ENCODE measurements around the gene TRMT2B.

Gene TRMT2B

DNA sequence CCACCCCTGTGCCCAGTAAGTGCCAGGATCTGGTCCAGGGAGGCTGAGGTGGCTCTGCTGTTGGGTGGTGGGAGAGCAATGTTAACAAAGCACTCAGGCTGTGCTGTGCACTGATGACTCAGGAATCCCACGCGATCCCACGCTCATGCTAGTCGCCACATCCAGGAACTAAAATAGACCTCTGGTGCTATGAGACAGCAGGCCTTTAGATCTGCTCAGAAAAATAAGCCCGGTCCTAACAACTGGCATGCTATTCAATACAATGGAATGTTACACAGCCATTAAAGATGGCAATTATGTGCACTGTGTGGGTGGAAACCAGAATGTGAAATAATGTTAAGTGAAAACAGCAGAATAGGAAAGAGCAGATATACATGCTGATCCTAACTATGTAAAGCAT lies 56.4 kb downstream of the TRMT2B start:
- no peaks in the 10 kb centered on the region for H4K20me1 ChIP-seq (ENCODE audit: insufficient read depth, low read length)
- no peak overlapping the region for H3K4me3 ChIP-seq (ENCODE audit: low read length)
- no peaks in the 10 kb centered on the region for H3K4me1 ChIP-seq (ENCODE audit: low read length)
- no peaks in the 10 kb centered on the region for H3K27me3 ChIP-seq (replicated peaks; ENCODE audit: insufficient read depth, low read length)
- H3K9ac ChIP-seq (ENCODE audit: low read length), result no peak overlapping the region
- no peak for DNase-seq
- no peaks in the 10 kb centered on the region for H3F3A ChIP-seq (ENCODE audit: insufficient read depth, low read length)
- H2AFZ ChIP-seq (ENCODE audit: low read length), result no peak overlapping the region
- H3K4me2 ChIP-seq (ENCODE audit: low read depth, low read length), result no peak overlapping the region
- H3K27ac ChIP-seq (ENCODE audit: low read length), result no peak overlapping the region
- TF ChIP-seq EZH2 (optimal IDR thresholded peaks at IDR 0.05; ENCODE audit: low read depth, low read length), result no peak
- TF ChIP-seq EZH2phosphoT487 (IDR thresholded peaks at IDR 0.05; ENCODE audit: low read length), result no peak
- TF ChIP-seq, protein P1, sequence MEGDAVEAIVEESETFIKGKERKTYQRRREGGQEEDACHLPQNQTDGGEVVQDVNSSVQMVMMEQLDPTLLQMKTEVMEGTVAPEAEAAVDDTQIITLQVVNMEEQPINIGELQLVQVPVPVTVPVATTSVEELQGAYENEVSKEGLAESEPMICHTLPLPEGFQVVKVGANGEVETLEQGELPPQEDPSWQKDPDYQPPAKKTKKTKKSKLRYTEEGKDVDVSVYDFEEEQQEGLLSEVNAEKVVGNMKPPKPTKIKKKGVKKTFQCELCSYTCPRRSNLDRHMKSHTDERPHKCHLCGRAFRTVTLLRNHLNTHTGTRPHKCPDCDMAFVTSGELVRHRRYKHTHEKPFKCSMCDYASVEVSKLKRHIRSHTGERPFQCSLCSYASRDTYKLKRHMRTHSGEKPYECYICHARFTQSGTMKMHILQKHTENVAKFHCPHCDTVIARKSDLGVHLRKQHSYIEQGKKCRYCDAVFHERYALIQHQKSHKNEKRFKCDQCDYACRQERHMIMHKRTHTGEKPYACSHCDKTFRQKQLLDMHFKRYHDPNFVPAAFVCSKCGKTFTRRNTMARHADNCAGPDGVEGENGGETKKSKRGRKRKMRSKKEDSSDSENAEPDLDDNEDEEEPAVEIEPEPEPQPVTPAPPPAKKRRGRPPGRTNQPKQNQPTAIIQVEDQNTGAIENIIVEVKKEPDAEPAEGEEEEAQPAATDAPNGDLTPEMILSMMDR (IDR thresholded peaks at IDR 0.05; ENCODE audit: low read length), result no peak
- no peaks in the 10 kb centered on the region for H3K79me2 ChIP-seq (ENCODE audit: low read length)
- no peaks in the 10 kb centered on the region for H3K9me3 ChIP-seq (replicated peaks; ENCODE audit: insufficient read depth, low read length)
- no peaks in the 10 kb centered on the region for H3K9me2 ChIP-seq (replicated peaks; ENCODE audit: insufficient read depth, low read length)
- no peaks in the 10 kb centered on the region for H3K36me3 ChIP-seq (replicated peaks; ENCODE audit: insufficient read depth, low read length)

DNA sequence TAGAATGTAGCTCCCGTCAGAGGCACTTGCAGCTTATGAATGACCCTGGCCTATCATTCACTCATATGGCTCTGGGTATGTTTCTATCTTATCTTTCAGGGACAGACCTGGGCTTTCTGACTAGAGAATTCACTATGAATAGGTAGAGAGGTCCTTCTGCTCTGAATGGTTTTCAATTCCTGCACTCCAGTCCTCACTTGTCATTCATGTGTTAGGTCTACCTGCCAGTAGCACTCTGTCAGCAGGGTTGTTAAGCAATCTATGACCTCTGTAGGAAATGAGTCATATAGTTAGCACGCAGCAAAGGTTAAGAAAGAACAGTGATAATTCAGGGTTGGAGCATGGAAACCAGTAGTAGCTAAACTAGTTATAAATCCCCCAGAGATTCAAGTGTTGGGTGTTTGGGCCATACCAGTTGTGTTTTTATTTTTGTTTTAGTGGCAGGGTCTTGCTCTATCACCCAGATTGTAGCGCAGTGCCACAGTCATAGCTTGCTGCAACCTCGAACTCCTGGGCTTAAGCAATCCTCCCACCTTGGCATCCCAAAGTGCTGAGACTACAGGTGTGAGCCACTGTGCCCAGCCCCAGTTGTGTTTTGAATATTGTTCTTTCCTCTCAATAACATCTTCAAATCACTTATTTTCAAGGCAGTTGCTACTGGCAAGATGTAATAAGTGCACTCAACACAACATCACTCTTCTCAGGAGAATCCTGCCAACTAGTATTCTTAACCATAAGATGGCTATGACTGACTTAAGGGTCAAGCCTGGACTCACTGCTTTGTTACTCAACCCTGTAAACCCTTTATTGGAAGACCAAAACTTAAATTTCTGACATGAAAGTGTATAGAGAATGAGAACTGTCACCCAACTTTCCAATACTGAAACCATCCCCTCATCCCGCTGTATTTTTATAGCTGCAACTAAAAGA lies 57.3 kb downstream of the TRMT2B start:
- TF ChIP-seq EZH2phosphoT487 (IDR thresholded peaks at IDR 0.05; ENCODE audit: low read length), result no peak
- TF ChIP-seq, protein P1 (IDR thresholded peaks at IDR 0.05; ENCODE audit: low read length), result no peak
- no peak for TF ChIP-seq EZH2 (optimal IDR thresholded peaks at IDR 0.05; ENCODE audit: low read depth, low read length)
- Histone ChIP-seq H3K36me3 (replicated peaks; ENCODE audit: insufficient read depth, low read length) (no peaks in the 10 kb centered on the region), H4K20me1 (ENCODE audit: insufficient read depth, low read length) (no peaks in the 10 kb centered on the region), H3K9ac (ENCODE audit: low read length) (no peak overlapping the region), H3K79me2 (ENCODE audit: low read length) (no peaks in the 10 kb centered on the region), H3K9me3 (replicated peaks; ENCODE audit: insufficient read depth, low read length) (no peaks in the 10 kb centered on the region), H2AFZ (ENCODE audit: low read length) (no peak overlapping the region), H3K4me3 (ENCODE audit: low read length) (no peak overlapping the region), H3F3A (ENCODE audit: insufficient read depth, low read length) (no peaks in the 10 kb centered on the region), H3K27ac (ENCODE audit: low read length) (no peak overlapping the region), H3K27me3 (replicated peaks; ENCODE audit: insufficient read depth, low read length) (no peaks in the 10 kb centered on the region), H3K9me2 (replicated peaks; ENCODE audit: insufficient read depth, low read length) (no peaks in the 10 kb centered on the region), H3K4me1 (ENCODE audit: low read length) (no peaks in the 10 kb centered on the region), H3K4me2 (ENCODE audit: low read depth, low read length) (no peak overlapping the region)
- DNase-seq, result no peak

DNA sequence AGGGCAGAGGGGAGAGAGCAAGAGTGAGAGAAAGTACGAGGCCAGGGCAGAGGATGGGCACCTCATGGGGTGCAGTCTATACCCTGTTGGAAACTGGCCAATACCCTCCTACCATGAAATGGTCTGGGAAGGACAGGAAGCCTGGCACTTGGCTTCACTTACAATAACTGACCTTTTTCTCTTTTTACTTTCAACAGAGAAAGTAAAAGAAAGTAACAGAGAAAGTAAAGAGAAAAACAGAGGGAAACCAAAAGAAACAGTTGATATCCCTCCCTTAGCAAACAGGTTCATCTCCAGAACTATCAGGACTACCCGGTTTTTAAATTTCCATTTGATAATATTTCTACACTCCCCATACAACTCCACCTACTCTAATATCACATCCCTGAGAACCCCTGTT lies 61.8 kb downstream of the TRMT2B start:
- Histone ChIP-seq H2AFZ (ENCODE audit: low read length) (no peak overlapping the region), H3K4me3 (ENCODE audit: low read length) (no peak overlapping the region), H3K27ac (ENCODE audit: low read length) (no peak overlapping the region), H3F3A (ENCODE audit: insufficient read depth, low read length) (no peaks in the 10 kb centered on the region), H3K9me2 (replicated peaks; ENCODE audit: insufficient read depth, low read length) (no peaks in the 10 kb centered on the region), H3K4me1 (ENCODE audit: low read length) (no peaks in the 10 kb centered on the region), H3K9ac (ENCODE audit: low read length) (no peak overlapping the region), H3K36me3 (replicated peaks; ENCODE audit: insufficient read depth, low read length) (no peaks in the 10 kb centered on the region), H3K4me2 (ENCODE audit: low read depth, low read length) (no peak overlapping the region), H3K9me3 (replicated peaks; ENCODE audit: insufficient read depth, low read length) (no peaks in the 10 kb centered on the region), H3K79me2 (ENCODE audit: low read length) (no peaks in the 10 kb centered on the region), H3K27me3 (replicated peaks; ENCODE audit: insufficient read depth, low read length) (no peaks in the 10 kb centered on the region), H4K20me1 (ENCODE audit: insufficient read depth, low read length) (no peaks in the 10 kb centered on the region)
- DNase-seq, result no peak
- TF ChIP-seq, protein P1 (IDR thresholded peaks at IDR 0.05; ENCODE audit: low read length), result no peak
- TF ChIP-seq EZH2 (optimal IDR thresholded peaks at IDR 0.05; ENCODE audit: low read depth, low read length), result no peak
- no peak for TF ChIP-seq EZH2phosphoT487 (IDR thresholded peaks at IDR 0.05; ENCODE audit: low read length)

Measured in MM.1S (cell line).